ENCODE measurements around the gene DNAJC8.

- TF ChIP-seq POLR2A (IDR thresholded peaks at IDR 0.05; ENCODE audit: low read depth, low read length) (no peak), RFX5 (IDR thresholded peaks at IDR 0.05; ENCODE audit: low read depth, low read length) (no peak), CTCF (conservative IDR thresholded peaks at IDR 0.05; ENCODE audit: low read depth, low read length) (no peak), USF2 (IDR thresholded peaks at IDR 0.05; ENCODE audit: low read depth, low read length) (no peak), BHLHE40 (IDR thresholded peaks at IDR 0.05; ENCODE audit: low read depth, low read length) (no peak), FOS (IDR thresholded peaks at IDR 0.05; ENCODE audit: low read depth, low read length) (no peak), MXI1 (IDR thresholded peaks at IDR 0.05; ENCODE audit: borderline replicate concordance, low read depth, low read length) (no peak), RAD21 (IDR thresholded peaks at IDR 0.05; ENCODE audit: low read length) (no peak)
These were observed 78.7 kb downstream of the DNAJC8 start for GRCh38 chr1:28154078-28154594.
